ENCODE data around the gene GPC1.

- TF ChIP-seq POLR2A (IDR thresholded peaks at IDR 0.05; ENCODE audit: low read length) (no peak), GATA1 (IDR thresholded peaks at IDR 0.05; ENCODE audit: low read depth, low read length) (no peak)
Observed at GRCh38 chr2:240425697-240426096, 9.8 kb upstream of the GPC1 start.

Data from erythroblast (primary cell).